HG02798 (cell line): Measurements from ENCODE around the gene SCT.
"Not testable (repeated sequence)": the region's sequence is repeated elsewhere in the genome, so short reads cannot be mapped to it uniquely, and the experiment has no call there.

ENCODE experiments used
- ATAC-seq: cut with Tn5 transposase; IDR thresholded peaks from one replicate; pipeline ENCODE4 v1.9.1; 2021; ENCODE audit warnings: mild to moderate bottlenecking; ENCODE audit not compliant: unreplicated experiment, poor library complexity

SCT gene

GRCh38 chr11:626475-627307 lies at the start of gene SCT:
Gene SCT (minus strand): TSS chr11:627181. CDS start chr11:627143, 38 bp downstream.
- ATAC-seq, result no peak

GRCh38 chr11:674406-674805 lies 47.4 kb upstream of the SCT start:
- no peak for ATAC-seq

GRCh38 chr11:673866-674265 lies 46.9 kb upstream of the SCT start:
- ATAC-seq, result no peak

GRCh38 chr11:665704-666281 lies 38.8 kb upstream of the SCT start:
- no peak for ATAC-seq

GRCh38 chr11:665062-665703 lies 38.2 kb upstream of the SCT start:
- ATAC-seq, result no peak

- no peak for ATAC-seq
Measured at GRCh38 chr11:662689-663274, 35.8 kb upstream of the SCT start.

GRCh38 chr11:660681-661444 lies 33.9 kb upstream of the SCT start:
- no peak for ATAC-seq

- ATAC-seq, result no peak
Measured at GRCh38 chr11:660281-660680, 33.3 kb upstream of the SCT start.

- no peak for ATAC-seq
Measured at GRCh38 chr11:659532-660085, 32.6 kb upstream of the SCT start.

- ATAC-seq, result no peak
Measured at GRCh38 chr11:657691-658126, 30.7 kb upstream of the SCT start.

- no peak for ATAC-seq
Measured at GRCh38 chr11:656866-657265, 29.9 kb upstream of the SCT start.

GRCh38 chr11:656426-656825 lies 29.4 kb upstream of the SCT start:
- no peak for ATAC-seq

- no peak for ATAC-seq
Measured at GRCh38 chr11:655036-655726, 28.2 kb upstream of the SCT start.

GRCh38 chr11:654444-654843 lies 27.5 kb upstream of the SCT start:
- not testable (repeated sequence) for ATAC-seq

- ATAC-seq, result no peak
Measured at GRCh38 chr11:653837-654236, 26.9 kb upstream of the SCT start.

- not testable (repeated sequence) for ATAC-seq
Measured at GRCh38 chr11:653136-653535, 26.2 kb upstream of the SCT start.

- no peak for ATAC-seq
Measured at GRCh38 chr11:650482-650881, 23.5 kb upstream of the SCT start.

GRCh38 chr11:647672-648158 lies 20.7 kb upstream of the SCT start:
- not testable (repeated sequence) for ATAC-seq

GRCh38 chr11:646214-646613 lies 19.2 kb upstream of the SCT start:
- no peak for ATAC-seq
